ENCODE data around the gene NPAS1.
A peak's percentile ranks its signal among the peaks of the same experiment; 100 is the strongest.

Gene NPAS1

GRCh38 chr19:47084879-47085439 is 65.3 kb downstream of the NPAS1 start:
- DNase-seq, result no peak

GRCh38 chr19:47086280-47086679 is 66.6 kb downstream of the NPAS1 start:
- no peak for DNase-seq

GRCh38 chr19:47089767-47090350 is 70.2 kb downstream of the NPAS1 start:
- no peak for DNase-seq

- DNase-seq, result peak in 1 of 14 donors; percentile 7
These were observed 73.6 kb downstream of the NPAS1 start for GRCh38 chr19:47093254-47093653.

- no peak for DNase-seq
These were observed 74.2 kb downstream of the NPAS1 start for GRCh38 chr19:47093841-47094240.

GRCh38 chr19:47094557-47095475 is 75.2 kb downstream of the NPAS1 start:
- DNase-seq, result no peak

All from C1 segment of cervical spinal cord (tissue), 14 donors.